ENCODE data around the gene FMN2.

- TF ChIP-seq CTCF (conservative IDR thresholded peaks at IDR 0.05) (no peak), EZH2 (IDR thresholded peaks at IDR 0.05; ENCODE audit: low read depth) (no peak)
Measured at GRCh38 chr1:240511789-240512188, 420.1 kb downstream of the FMN2 start.
